Measurements from ENCODE around the gene ATAD3B.
"Not testable (repeated sequence)": the region's sequence is repeated elsewhere in the genome, so short reads cannot be mapped to it uniquely, and the experiment has no call there.

ATAD3B gene

GRCh38 chr1:1437033-1437903, 34.3 kb upstream of the ATAD3B start:
- H3K27me3 Mint-ChIP-seq = peaks cover 18 to 57% of the 10 kb centered on the region in 2 donors
- ATAC-seq (replicated peaks) = no peak

GRCh38 chr1:1437904-1438376, 33.6 kb upstream of the ATAD3B start:
- Mint-ChIP-seq H3K36me3 (no peaks in the 10 kb centered on the region), H3K27ac (no peak overlapping the region), H3K9me3 (no peaks in the 10 kb centered on the region), H3K4me1 (peaks cover 17 to 37% of the 10 kb centered on the region in 2 donors), H3K27me3 (peaks cover 15 to 52% of the 10 kb centered on the region in 2 donors), H3K4me3 (no peak overlapping the region)
- DNase-seq = no peak
- ATAC-seq (replicated peaks) = peak; percentile 23 to 28

More at GRCh38 chr1:1437033-1437903, 34.3 kb upstream of the ATAD3B start:
- Mint-ChIP-seq H3K9me3 (no peaks in the 10 kb centered on the region), H3K36me3 (no peaks in the 10 kb centered on the region), H3K27ac (no peak overlapping the region), H3K4me3 (peak overlapping the region in 1 of 2 donors; percentile 43), H3K4me1 (peaks cover 20 to 42% of the 10 kb centered on the region in 2 donors)
- DNase-seq = no peak

- Mint-ChIP-seq H3K27ac (no peak overlapping the region), H3K4me1 (peaks cover 15 to 32% of the 10 kb centered on the region in 2 donors), H3K9me3 (no peaks in the 10 kb centered on the region), H3K27me3 (peaks cover 15 to 49% of the 10 kb centered on the region in 2 donors), H3K4me3 (no peak overlapping the region), H3K36me3 (no peaks in the 10 kb centered on the region)
- DNase-seq (no peak), ATAC-seq (replicated peaks) (no peak)
Observed at GRCh38 chr1:1438531-1439381, 32.8 kb upstream of the ATAD3B start.

- ATAC-seq (replicated peaks) = no peak
- DNase-seq = no peak
- Mint-ChIP-seq H3K27me3 (peaks cover 15 to 45% of the 10 kb centered on the region in 2 donors), H3K4me3 (no peak overlapping the region), H3K4me1 (peaks cover 15 to 23% of the 10 kb centered on the region in 2 donors), H3K27ac (no peak overlapping the region), H3K9me3 (no peaks in the 10 kb centered on the region), H3K36me3 (no peaks in the 10 kb centered on the region)
Observed at GRCh38 chr1:1439546-1440261, 31.9 kb upstream of the ATAD3B start.

GRCh38 chr1:1440262-1441001, 31.1 kb upstream of the ATAD3B start:
- DNase-seq (no peak), ATAC-seq (replicated peaks) (no peak)
- Mint-ChIP-seq H3K36me3 (no peaks in the 10 kb centered on the region), H3K9me3 (no peaks in the 10 kb centered on the region), H3K4me3 (peak overlapping the region in 1 of 2 donors; percentile 22), H3K4me1 (peaks cover 11 to 15% of the 10 kb centered on the region in 2 donors), H3K27me3 (peaks cover 9 to 38% of the 10 kb centered on the region in 2 donors), H3K27ac (no peak overlapping the region)

- no peaks in the 10 kb centered on the region for H3K9me3 Mint-ChIP-seq
- no peak overlapping the region for H3K27ac Mint-ChIP-seq
- H3K36me3 Mint-ChIP-seq = no peaks in the 10 kb centered on the region
- peak; percentile 82 to 86 for ATAC-seq (replicated peaks)
- peaks cover 10 to 11% of the 10 kb centered on the region in 2 donors for H3K4me1 Mint-ChIP-seq
- H3K4me3 Mint-ChIP-seq = peak overlapping the region in 1 of 2 donors; percentile 22
- DNase-seq = no peak
- H3K27me3 Mint-ChIP-seq = peaks cover 8 to 34% of the 10 kb centered on the region in 2 donors
Observed at GRCh38 chr1:1441002-1441888, 30.3 kb upstream of the ATAD3B start.

GRCh38 chr1:1442069-1442770, 29.3 kb upstream of the ATAD3B start:
- no peak for DNase-seq
- ATAC-seq (replicated peaks) = no peak
- Mint-ChIP-seq H3K9me3 (no peaks in the 10 kb centered on the region), H3K27me3 (peaks cover 5 to 26% of the 10 kb centered on the region in 2 donors), H3K27ac (no peak overlapping the region), H3K4me3 (no peak overlapping the region), H3K36me3 (no peaks in the 10 kb centered on the region), H3K4me1 (peaks cover 7 to 9% of the 10 kb centered on the region in 2 donors)

GRCh38 chr1:1446631-1447030, 24.9 kb upstream of the ATAD3B start:
- not testable (repeated sequence) for H3K36me3 Mint-ChIP-seq; DNase-seq; H3K27ac Mint-ChIP-seq; H3K4me1 Mint-ChIP-seq; H3K9me3 Mint-ChIP-seq; ATAC-seq (replicated peaks); H3K4me3 Mint-ChIP-seq
- H3K27me3 Mint-ChIP-seq = peaks cover 6 to 14% of the 10 kb centered on the region in 2 donors

- DNase-seq (no peak), ATAC-seq (replicated peaks) (no peak)
- Mint-ChIP-seq H3K36me3 (no peaks in the 10 kb centered on the region), H3K27ac (no peak within 1 kb of the TSS), H3K4me3 (no peak within 1 kb of the TSS), H3K4me1 (no peaks in the 10 kb centered on the region), H3K9me3 (no peaks in the 10 kb centered on the region), H3K27me3 (peaks cover 6% of the 10 kb centered on the region in 2 donors)
Observed at GRCh38 chr1:1449099-1449739, 22.3 kb upstream of the ATAD3B start, which contains the start of gene ATAD3C. Gene ATAD3C, plus strand, starts transcription at chr1:1449689. Its CDS starts 995 bp downstream, at chr1:1450684.

GRCh38 chr1:1450616-1451015, 20.9 kb upstream of the ATAD3B start:
- H3K4me3 Mint-ChIP-seq; H3K4me1 Mint-ChIP-seq; ATAC-seq (replicated peaks); DNase-seq; H3K27ac Mint-ChIP-seq; H3K27me3 Mint-ChIP-seq; H3K9me3 Mint-ChIP-seq; H3K36me3 Mint-ChIP-seq: not testable (repeated sequence)

GRCh38 chr1:1451696-1452364, 19.7 kb upstream of the ATAD3B start:
- Mint-ChIP-seq H3K36me3 (no peaks in the 10 kb centered on the region), H3K27me3 (peaks cover 4 to 6% of the 10 kb centered on the region in 2 donors), H3K4me3 (no peak overlapping the region), H3K9me3 (no peaks in the 10 kb centered on the region), H3K4me1 (no peaks in the 10 kb centered on the region), H3K27ac (no peak overlapping the region)
- DNase-seq (no peak), ATAC-seq (replicated peaks) (no peak)

All from stimulated activated naive B cell treated with anti-CD40 and anti-IgM and Interleukin-4, amounts not matched to agents 10 μg/mL and 1 μg/mL and 100 μg/mL, for 72 hours (primary cell).